Astrocyte of the spinal cord (primary cell): Measurements from ENCODE around the gene MYL4.
"Not testable (repeated sequence)": the region's sequence is repeated elsewhere in the genome, so short reads cannot be mapped to it uniquely, and the experiment has no call there.

ENCODE experiments used
- DNase-seq: peaks from one replicate; pipeline ENCODE4 v3.0.0; 2011; ENCODE audit warnings: low read depth, low spot score
- H3K4me3 ChIP-seq: 2 replicates; pipeline ENCODE4 v1.5.1; 2011; ENCODE audit warnings: low read depth, mild to moderate bottlenecking, low read length, moderate library complexity
- in situ Hi-C: cut with HindIII; loops from 2 replicates; pipeline ENCODE4 v1.10.0; 2017; ENCODE audit warnings: low sequenced_read_pairs
- TF ChIP-seq, protein P1 (sequence below): IDR thresholded peaks from 2 replicates; pipeline ENCODE4 v1.5.1; 2012; ENCODE audit warnings: low read depth, mild to moderate bottlenecking, low read length, inconsistent platforms

The MYL4 gene

DNA sequence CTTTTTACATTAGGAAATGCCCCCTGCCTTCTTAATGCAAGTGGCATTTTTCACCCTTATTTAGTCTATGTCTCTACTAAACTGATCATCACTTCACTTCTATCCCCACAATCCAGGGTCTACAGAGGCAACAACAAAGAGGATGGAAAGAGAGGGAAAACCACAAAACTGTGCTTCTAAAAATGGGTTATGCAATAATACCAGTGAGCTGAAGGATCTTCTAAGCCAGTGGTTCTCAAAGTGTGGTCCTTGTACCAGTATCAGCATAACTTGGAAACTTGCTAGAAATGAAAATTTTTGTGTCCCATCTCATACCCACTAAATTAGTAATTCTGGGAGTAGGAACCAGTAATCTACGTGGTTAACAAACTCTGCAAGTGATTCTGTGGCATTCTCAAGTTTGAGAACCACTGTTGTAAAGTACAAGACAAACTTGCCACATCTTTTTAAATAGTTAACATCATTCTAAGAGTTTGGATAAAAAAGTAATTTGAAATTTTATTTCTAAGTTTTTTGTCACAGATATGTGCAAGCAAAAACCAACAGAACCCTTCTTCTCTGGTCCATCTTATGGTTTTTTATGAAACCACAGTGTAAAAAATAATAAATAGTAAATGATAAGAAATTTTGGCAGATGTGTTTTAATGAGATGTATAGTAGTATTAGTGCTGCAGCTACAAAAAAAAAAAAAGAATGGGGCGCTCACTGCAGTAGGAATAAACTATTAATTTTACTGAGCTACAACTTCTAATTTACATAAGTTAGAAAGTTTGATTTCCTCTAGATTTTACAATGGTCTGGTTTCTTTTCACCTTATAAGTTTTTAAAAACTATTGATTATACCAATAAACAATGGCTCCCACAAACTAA is 36.2 kb upstream of the MYL4 start:
- no peak overlapping the region for H3K4me3 ChIP-seq
- DNase-seq = no peak
- in situ Hi-C loops = no loop called here
- TF ChIP-seq, protein P1, sequence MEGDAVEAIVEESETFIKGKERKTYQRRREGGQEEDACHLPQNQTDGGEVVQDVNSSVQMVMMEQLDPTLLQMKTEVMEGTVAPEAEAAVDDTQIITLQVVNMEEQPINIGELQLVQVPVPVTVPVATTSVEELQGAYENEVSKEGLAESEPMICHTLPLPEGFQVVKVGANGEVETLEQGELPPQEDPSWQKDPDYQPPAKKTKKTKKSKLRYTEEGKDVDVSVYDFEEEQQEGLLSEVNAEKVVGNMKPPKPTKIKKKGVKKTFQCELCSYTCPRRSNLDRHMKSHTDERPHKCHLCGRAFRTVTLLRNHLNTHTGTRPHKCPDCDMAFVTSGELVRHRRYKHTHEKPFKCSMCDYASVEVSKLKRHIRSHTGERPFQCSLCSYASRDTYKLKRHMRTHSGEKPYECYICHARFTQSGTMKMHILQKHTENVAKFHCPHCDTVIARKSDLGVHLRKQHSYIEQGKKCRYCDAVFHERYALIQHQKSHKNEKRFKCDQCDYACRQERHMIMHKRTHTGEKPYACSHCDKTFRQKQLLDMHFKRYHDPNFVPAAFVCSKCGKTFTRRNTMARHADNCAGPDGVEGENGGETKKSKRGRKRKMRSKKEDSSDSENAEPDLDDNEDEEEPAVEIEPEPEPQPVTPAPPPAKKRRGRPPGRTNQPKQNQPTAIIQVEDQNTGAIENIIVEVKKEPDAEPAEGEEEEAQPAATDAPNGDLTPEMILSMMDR = no peak

DNA sequence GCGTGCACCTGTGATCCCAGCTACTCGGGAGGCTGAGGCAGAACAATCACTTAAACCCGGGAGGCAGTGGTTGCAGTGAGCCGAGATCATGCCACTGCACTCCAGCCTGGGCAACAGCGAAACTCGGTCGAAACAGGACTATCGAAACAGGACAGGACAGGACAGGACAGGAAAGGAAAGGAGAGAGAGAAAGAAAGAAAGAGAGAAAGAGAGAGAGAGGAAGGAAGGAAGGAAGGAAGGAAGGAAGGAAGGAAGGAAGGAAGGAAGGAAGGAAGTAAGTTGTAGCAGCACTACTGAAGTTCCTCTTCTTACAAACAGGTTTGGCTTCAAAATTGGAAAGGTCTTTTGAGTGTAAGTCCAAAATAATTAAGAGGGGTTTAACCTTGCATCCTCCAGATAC is 34.3 kb upstream of the MYL4 start:
- in situ Hi-C loops, DNase-seq, H3K4me3 ChIP-seq: not testable (repeated sequence)

DNA sequence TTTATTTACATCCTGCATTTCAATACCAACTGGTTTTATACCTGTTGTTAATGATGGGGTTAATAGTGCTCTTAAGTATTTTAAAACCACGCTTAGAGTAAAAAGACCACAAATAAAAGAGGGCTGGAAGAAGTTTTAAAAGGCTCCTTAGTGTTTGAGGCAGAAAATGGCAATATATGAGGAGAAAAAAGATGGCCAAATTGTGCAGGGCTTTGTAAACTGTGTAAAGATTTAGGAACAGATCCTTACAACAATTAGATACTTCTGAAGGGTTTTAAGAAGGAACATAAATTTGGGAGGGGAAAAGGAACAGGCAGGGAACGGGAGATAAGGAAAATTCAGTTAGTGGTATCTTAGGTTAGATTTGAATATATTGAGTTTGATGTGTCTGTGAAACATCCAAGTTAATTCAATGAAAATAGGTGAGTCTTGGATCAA is 32.7 kb upstream of the MYL4 start:
- H3K4me3 ChIP-seq = no peak overlapping the region
- TF ChIP-seq, protein P1 = no peak
- no peak for DNase-seq
- in situ Hi-C loops = no loop called here

DNA sequence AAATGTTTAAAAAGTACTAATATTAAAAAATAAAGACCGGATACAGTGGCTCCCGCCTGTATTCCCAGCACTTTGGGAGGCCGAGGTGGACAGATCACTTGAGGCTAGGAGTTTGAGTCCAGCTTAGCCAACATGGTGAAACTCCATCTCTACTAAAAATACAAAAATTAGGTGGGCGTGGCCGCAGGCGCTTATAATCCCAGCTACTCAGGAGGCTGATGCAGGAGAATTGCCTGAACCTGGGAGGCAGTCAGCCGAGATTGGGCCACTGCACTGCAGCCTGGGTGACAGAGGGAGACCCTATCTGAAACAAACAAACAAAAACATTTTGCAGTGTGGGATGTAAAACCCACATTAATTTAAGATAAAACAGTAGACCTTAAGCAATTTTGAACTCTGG is 31.9 kb upstream of the MYL4 start:
- in situ Hi-C loops = no loop called here
- no peak overlapping the region for H3K4me3 ChIP-seq
- no peak for DNase-seq
- TF ChIP-seq, protein P1 = no peak

DNA sequence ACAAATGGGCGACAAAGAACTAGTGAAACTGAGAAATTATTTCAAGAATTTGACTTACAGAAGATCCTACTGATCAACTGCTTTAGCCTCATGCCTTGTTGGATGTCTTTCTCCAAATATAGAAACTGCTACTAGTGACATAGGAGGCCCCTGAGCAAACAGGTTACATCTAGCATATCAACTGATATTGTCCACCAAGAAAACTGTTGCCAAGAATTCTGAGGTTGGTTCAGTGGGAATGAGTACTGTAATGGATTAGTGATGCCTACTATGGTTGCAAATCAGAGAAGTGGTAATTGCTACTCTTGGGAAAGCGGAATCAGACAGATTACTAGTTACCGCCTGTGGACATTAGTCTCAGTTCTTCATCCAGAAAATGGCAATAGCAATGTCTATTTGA is 30.0 kb upstream of the MYL4 start:
- no peak for DNase-seq
- in situ Hi-C loops = no loop called here
- TF ChIP-seq, protein P1 = no peak
- H3K4me3 ChIP-seq = no peak overlapping the region

DNA sequence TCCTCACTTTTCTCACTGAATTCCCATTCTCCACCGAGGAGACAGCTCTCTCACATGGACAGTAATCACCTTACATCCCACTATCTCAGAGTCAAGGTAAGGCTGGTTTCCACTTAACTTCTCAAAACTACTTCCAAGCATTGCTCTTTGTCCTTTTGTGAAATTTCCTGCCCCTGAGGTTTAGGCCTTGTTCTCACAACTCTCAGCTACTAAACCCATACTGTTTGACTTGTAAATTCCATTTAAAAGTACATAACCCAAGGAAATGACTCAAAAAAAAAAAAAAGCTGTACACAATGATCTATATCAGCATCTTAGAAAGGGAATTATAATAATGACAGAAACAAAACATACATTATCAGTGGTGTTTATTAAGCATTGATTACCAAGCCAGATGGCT is 28.8 kb upstream of the MYL4 start:
- DNase-seq = no peak

DNA sequence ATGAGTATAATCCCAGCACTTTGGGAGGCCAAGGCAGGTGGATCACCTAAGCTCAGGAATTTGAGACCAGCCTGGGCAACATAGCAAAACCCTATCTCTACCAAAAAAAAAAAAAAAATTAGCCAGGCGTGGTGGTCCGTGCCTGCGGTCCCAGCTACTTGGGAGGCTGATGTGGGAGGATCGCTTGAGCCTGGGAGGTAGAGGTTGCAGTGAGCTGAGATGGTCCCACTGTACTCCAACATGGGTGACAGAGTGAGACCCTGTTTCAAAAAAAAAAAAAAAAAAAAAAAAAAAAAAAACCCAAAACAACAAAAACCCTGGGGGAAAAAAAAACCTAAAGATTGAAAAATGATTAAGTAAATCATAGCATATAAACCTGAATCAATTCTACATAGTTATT is 28.2 kb upstream of the MYL4 start:
- H3K4me3 ChIP-seq, DNase-seq, in situ Hi-C loops: not testable (repeated sequence)

More for the DNA sequence above, 28.8 kb upstream of the MYL4 start:
- no peak overlapping the region for H3K4me3 ChIP-seq
- in situ Hi-C loops = no loop called here
- TF ChIP-seq, protein P1 = no peak
